Cardiac muscle cell (in vitro differentiated cells and primary cell): Measurements from ENCODE around the gene BAMBI. TPM values are rescaled to one million over a fixed set of nuclear protein-coding genes. Genes with fewer than 3 reads are reported as not detected.
A peak's percentile ranks its signal among the peaks of the same experiment; 100 is the strongest.

Experiments used
- DNase-seq, 2 donors: peaks; one replicate each; pipeline versions ENCODE4 v3.0.0 to v3.0.0-alpha.2; 2010 to 2017; ENCODE audit warnings: low read depth in 1 of 2, low spot score in 1 of 2
- H3K27ac ChIP-seq: fragments of 200-600 bp; sonication (generic); 2 replicates; pipeline ENCODE4 v1.5.1; 2016
- H3K27me3 ChIP-seq: fragments of 200-600 bp; sonication (generic); 2 replicates; pipeline ENCODE4 v1.6.0; 2016; ENCODE audit warnings: control low read depth
- H3K36me3 ChIP-seq: fragments of 200-600 bp; sonication (generic); 2 replicates; pipeline ENCODE4 v1.5.1; 2016; ENCODE audit warnings: control low read depth
- H3K4me1 ChIP-seq: fragments of 200-600 bp; sonication (generic); 2 replicates; pipeline ENCODE4 v1.8.1; 2017; ENCODE audit warnings: low read depth, mild to moderate bottlenecking, mixed run types
- H3K4me3 ChIP-seq: fragments of 200-600 bp; sonication (generic); 2 replicates; pipeline ENCODE4 v1.5.1; 2016; ENCODE audit warnings: mild to moderate bottlenecking
- H3K9me3 ChIP-seq: fragments of 200-600 bp; sonication (generic); 2 replicates; pipeline ENCODE4 v1.5.1; 2017; ENCODE audit warnings: low read depth, mild to moderate bottlenecking, control low read depth
- polyA plus RNA-seq: library from polyadenylated mRNA; unstranded; fragments of >200 nt; fragmentation: Nextera tagmentation; extraction: Ambion mirVana; gene quantifications from 2 replicates; pipeline ENCODE4 v1.2.1, GENCODE V29; 2016
- total RNA-seq: library from RNA; depleted of rRNA; stranded (reverse); fragments of >200 nt; gene quantifications from 2 replicates; pipeline ENCODE4 v1.2.3, GENCODE V29; 2016
- TF ChIP-seq, protein P1 (sequence below): IDR thresholded peaks from 2 replicates; pipeline ENCODE4 v1.5.1; 2012; ENCODE audit warnings: low read depth, mild to moderate bottlenecking, low read length

The BAMBI gene
- total and polyA plus RNA-seq, 2 experiments from 2014 or later: 651 to 1,076 TPM

DNA sequence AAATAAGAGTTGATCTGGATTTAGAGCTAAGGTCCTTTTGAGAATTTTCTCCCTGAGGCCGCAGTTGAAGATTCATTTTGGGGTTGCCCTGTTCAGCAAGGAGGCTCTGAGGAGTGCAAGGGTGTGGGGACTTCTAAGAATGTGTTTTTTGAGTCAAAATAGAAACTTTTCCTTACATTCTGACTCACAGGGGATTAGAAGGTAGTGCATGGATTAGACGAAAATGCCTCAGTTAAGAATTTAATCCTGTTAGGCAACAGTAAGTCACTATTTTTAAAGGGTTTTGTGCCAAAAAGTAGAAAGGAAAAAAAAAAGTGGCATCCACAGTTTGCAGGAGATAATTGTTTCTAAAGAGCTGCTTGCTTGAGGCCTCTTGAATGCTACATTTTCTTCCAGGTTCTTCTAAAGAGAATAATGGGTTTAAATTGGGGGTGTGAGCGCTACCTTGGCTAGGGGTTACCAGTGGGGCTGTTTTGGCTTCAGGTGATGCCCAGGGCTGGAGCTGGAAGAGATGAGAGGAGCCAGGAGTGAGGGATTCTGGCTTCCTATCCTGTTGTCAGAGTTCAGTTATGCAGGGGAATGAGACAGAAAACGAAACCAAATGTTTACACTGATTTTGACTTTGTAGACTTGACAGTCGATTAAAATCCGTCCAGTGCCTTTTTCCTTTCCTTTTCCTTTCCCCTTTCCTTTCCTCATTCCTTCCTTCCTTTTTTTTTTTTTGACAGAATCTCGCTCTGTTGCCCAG lies 52.9 kb downstream of the BAMBI start:
- H3K27ac ChIP-seq: no peak overlapping the region
- no peaks in the 10 kb centered on the region for H3K9me3 ChIP-seq
- no peaks in the 10 kb centered on the region for H3K36me3 ChIP-seq
- peak in 1 of 2 donors; percentile 43 for DNase-seq
- peaks cover 21% of the 10 kb centered on the region for H3K4me1 ChIP-seq
- no peaks in the 10 kb centered on the region for H3K27me3 ChIP-seq
- TF ChIP-seq, protein P1, sequence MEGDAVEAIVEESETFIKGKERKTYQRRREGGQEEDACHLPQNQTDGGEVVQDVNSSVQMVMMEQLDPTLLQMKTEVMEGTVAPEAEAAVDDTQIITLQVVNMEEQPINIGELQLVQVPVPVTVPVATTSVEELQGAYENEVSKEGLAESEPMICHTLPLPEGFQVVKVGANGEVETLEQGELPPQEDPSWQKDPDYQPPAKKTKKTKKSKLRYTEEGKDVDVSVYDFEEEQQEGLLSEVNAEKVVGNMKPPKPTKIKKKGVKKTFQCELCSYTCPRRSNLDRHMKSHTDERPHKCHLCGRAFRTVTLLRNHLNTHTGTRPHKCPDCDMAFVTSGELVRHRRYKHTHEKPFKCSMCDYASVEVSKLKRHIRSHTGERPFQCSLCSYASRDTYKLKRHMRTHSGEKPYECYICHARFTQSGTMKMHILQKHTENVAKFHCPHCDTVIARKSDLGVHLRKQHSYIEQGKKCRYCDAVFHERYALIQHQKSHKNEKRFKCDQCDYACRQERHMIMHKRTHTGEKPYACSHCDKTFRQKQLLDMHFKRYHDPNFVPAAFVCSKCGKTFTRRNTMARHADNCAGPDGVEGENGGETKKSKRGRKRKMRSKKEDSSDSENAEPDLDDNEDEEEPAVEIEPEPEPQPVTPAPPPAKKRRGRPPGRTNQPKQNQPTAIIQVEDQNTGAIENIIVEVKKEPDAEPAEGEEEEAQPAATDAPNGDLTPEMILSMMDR: no peak
- no peak overlapping the region for H3K4me3 ChIP-seq

DNA sequence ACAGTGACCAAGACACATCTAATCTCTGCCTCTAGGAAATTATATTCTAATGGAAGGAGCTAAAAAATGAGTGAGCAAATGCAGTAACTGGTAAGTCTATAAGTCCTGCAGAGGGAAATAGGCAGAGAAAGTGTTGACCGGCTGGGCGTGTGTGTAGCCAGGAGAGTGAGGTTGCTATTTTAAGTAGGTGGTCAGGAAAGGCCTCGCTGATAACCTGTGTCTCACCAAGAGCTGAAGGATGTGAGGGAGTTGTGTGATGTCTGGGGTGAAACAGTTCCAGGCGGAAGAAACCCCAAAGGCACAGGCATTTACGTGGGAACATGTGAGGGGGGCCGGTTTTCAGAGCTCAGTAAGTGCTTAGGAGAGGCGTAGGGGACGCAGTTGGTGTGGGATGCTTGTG lies 54.8 kb downstream of the BAMBI start:
- TF ChIP-seq, protein P1: no peak
- H3K4me1 ChIP-seq: peaks cover 30% of the 10 kb centered on the region
- H3K9me3 ChIP-seq: no peaks in the 10 kb centered on the region
- peak in 1 of 2 donors; percentile 65 for DNase-seq
- H3K27me3 ChIP-seq: no peaks in the 10 kb centered on the region
- H3K36me3 ChIP-seq: no peaks in the 10 kb centered on the region
- H3K4me3 ChIP-seq: no peak overlapping the region
- peak overlapping the region; percentile 78 for H3K27ac ChIP-seq

Other genes starting within 250 kb of the BAMBI start
- 113 and 141 TPM in 2 replicates for gene WAC, start 144.4 kb upstream of the BAMBI start, total RNA-seq
- 72.2 and 109 TPM in 2 replicates for gene WAC, start 144.4 kb upstream of the BAMBI start, polyA plus RNA-seq